ENCODE measurements around the gene LDB2.

GRCh38 chr4:16824278-16824806 lies 74.1 kb downstream of the LDB2 start:
- TF ChIP-seq CTCF (IDR thresholded peaks at IDR 0.05) (no peak), RNF2 (IDR thresholded peaks at IDR 0.05; ENCODE audit: borderline replicate concordance, low read depth) (no peak), E2F6 (IDR thresholded peaks at IDR 0.05; ENCODE audit: borderline replicate concordance, low read depth) (no peak), CHD2 (IDR thresholded peaks at IDR 0.05; ENCODE audit: low read length, partially characterized antibody) (no peak)

All from A549 (cell line).